ENCODE data around the gene ALG9.

DNA sequence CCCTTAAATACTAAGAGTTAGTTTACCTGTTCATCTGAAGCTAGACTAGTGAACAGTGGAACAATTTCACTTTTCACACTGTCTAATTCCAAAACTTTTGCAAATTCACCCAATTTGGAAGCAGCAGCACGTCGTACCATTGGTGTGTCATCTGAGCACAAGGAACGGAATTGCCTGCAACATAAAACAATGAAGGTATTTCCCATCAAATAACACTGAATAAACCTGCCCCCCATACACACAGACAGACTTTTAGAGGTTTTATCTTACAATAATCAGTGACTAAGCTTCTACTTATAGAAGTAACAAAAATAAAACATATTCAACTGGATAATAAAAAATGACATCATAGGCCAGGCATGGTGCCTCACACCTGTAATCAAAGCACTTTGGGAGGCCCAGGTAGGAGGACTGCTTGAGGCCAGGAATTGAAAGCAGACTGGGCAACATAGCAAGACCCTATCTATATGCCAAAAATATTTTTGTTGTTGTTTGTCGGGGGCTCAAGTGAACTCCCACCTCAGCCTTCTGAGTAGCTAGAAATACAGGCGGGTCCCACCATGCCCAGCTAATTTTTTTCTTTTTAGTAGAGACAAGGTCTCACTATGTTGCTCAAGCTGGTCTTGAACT is 111.5 kb downstream of the ALG9 start:
- no peak for TF ChIP-seq POLR2A (IDR thresholded peaks at IDR 0.05; ENCODE audit: low read length)
- no peak for TF ChIP-seq CHD2 (IDR thresholded peaks at IDR 0.05; ENCODE audit: low read length, partially characterized antibody)
- no peak for TF ChIP-seq HDAC2 (IDR thresholded peaks at IDR 0.05)
- TF ChIP-seq, protein P1, sequence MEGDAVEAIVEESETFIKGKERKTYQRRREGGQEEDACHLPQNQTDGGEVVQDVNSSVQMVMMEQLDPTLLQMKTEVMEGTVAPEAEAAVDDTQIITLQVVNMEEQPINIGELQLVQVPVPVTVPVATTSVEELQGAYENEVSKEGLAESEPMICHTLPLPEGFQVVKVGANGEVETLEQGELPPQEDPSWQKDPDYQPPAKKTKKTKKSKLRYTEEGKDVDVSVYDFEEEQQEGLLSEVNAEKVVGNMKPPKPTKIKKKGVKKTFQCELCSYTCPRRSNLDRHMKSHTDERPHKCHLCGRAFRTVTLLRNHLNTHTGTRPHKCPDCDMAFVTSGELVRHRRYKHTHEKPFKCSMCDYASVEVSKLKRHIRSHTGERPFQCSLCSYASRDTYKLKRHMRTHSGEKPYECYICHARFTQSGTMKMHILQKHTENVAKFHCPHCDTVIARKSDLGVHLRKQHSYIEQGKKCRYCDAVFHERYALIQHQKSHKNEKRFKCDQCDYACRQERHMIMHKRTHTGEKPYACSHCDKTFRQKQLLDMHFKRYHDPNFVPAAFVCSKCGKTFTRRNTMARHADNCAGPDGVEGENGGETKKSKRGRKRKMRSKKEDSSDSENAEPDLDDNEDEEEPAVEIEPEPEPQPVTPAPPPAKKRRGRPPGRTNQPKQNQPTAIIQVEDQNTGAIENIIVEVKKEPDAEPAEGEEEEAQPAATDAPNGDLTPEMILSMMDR (IDR thresholded peaks at IDR 0.05): no peak
- no peak for TF ChIP-seq ZC3H11A (IDR thresholded peaks at IDR 0.05)
- no peak for TF ChIP-seq CEBPB (IDR thresholded peaks at IDR 0.05)
- TF ChIP-seq, protein P2, sequence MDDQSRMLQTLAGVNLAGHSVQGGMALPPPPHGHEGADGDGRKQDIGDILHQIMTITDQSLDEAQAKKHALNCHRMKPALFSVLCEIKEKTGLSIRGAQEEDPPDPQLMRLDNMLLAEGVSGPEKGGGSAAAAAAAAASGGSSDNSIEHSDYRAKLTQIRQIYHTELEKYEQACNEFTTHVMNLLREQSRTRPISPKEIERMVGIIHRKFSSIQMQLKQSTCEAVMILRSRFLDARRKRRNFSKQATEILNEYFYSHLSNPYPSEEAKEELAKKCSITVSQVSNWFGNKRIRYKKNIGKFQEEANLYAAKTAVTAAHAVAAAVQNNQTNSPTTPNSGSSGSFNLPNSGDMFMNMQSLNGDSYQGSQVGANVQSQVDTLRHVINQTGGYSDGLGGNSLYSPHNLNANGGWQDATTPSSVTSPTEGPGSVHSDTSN (IDR thresholded peaks at IDR 0.05): no peak
- no peak for TF ChIP-seq ESRRA (IDR thresholded peaks at IDR 0.05; ENCODE audit: borderline replicate concordance, low read length)
- TF ChIP-seq, protein P3, sequence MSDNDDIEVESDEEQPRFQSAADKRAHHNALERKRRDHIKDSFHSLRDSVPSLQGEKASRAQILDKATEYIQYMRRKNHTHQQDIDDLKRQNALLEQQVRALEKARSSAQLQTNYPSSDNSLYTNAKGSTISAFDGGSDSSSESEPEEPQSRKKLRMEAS (IDR thresholded peaks at IDR 0.05): no peak
